Keratinocyte (primary cell): ENCODE data around the gene MAML2. TPM values are rescaled to one million over a fixed set of nuclear protein-coding genes. Genes with fewer than 3 reads are reported as not detected.
A peak's percentile ranks its signal among the peaks of the same experiment; 100 is the strongest.

Source experiments
- DNase-seq: peaks from one replicate; pipeline ENCODE4 v3.0.0-alpha.2; 2011; ENCODE audit warnings: low read depth, missing footprints, low spot score
- FAIRE-seq: peaks from 2 replicates; lab custom pipeline; 2011; peaks lifted over from hg19 to GRCh38; lab: Jason Lieb, UNC
- H2AFZ ChIP-seq: 2 replicates; pipeline ENCODE4 v1.6.0; 2012; ENCODE audit warnings: low read length, control low read depth, inconsistent platforms; ENCODE audit not compliant: control insufficient read depth
- H3K27ac ChIP-seq: 2 replicates; pipeline ENCODE4 v1.5.1; 2011; ENCODE audit warnings: low read length; ENCODE audit not compliant: control insufficient read depth, insufficient read depth
- H3K27me3 ChIP-seq: 3 replicates; pipeline ENCODE4 v1.6.0; 2011; ENCODE audit warnings: low read length; ENCODE audit not compliant: control insufficient read depth, insufficient read depth; ENCODE audit errors: extremely low read depth
- H3K36me3 ChIP-seq, 2 experiments: 2 replicates in 1 of 2; 3 replicates in 1 of 2; pipeline ENCODE4 v1.5.1; 2011; ENCODE audit warnings: low read length in 2 of 2, mild to moderate bottlenecking in 1 of 2; ENCODE audit not compliant: control insufficient read depth in 2 of 2, insufficient read depth in 2 of 2; ENCODE audit errors: extremely low read depth in 1 of 2
- H3K4me1 ChIP-seq: 3 replicates; pipeline ENCODE4 v1.5.1; 2011; ENCODE audit warnings: low read length; ENCODE audit not compliant: control insufficient read depth, insufficient read depth; ENCODE audit errors: extremely low read depth
- H3K4me2 ChIP-seq: 3 replicates; pipeline ENCODE4 v1.6.0; 2011; ENCODE audit warnings: low read depth, low read length; ENCODE audit not compliant: control insufficient read depth, insufficient read depth; ENCODE audit errors: extremely low read depth
- H3K4me3 ChIP-seq, 3 experiments: fragments of 200-600 bp in 1 of 3; sonication (generic) in 1 of 3; 2 replicates in 2 of 3; 3 replicates in 1 of 3; pipeline ENCODE4 v1.5.1; 2011 to 2016; ENCODE audit warnings: low read length in 3 of 3, mild to moderate bottlenecking in 3 of 3, control low read depth in 2 of 3, inconsistent platforms in 1 of 3, low read depth in 1 of 3, mixed read lengths in 1 of 3, mixed run types in 1 of 3, moderate library complexity in 1 of 3; ENCODE audit not compliant: control insufficient read depth in 2 of 3, insufficient read depth in 2 of 3; ENCODE audit errors: extremely low read depth in 1 of 3
- H3K79me2 ChIP-seq: 2 replicates; pipeline ENCODE4 v1.6.0; 2012; ENCODE audit warnings: low read length; ENCODE audit not compliant: control insufficient read depth, insufficient read depth
- H3K9ac ChIP-seq: 3 replicates; pipeline ENCODE4 v1.6.0; 2011; ENCODE audit warnings: low read length; ENCODE audit not compliant: control insufficient read depth, insufficient read depth; ENCODE audit errors: extremely low read depth
- H3K9me1 ChIP-seq: 3 replicates; pipeline ENCODE4 v1.6.0; 2011; ENCODE audit warnings: low read length; ENCODE audit not compliant: control insufficient read depth, insufficient read depth; ENCODE audit errors: extremely low read depth
- H3K9me3 ChIP-seq: 2 replicates; pipeline ENCODE4 v1.5.1; 2012; ENCODE audit warnings: low read depth, low read length; ENCODE audit not compliant: control insufficient read depth
- H4K20me1 ChIP-seq: 3 replicates; pipeline ENCODE4 v1.6.0; 2011; ENCODE audit warnings: low read length; ENCODE audit not compliant: control insufficient read depth, insufficient read depth; ENCODE audit errors: extremely low read depth
- CTCF ChIP-seq, 3 experiments: IDR thresholded peaks in 1 of 3; conservative IDR thresholded peaks in 1 of 3; optimal IDR thresholded peaks in 1 of 3; 2 replicates in 2 of 3; 3 replicates in 1 of 3; pipeline versions ENCODE3 to v1.5.1; 2011; ENCODE audit warnings: low read length in 3 of 3, mild to moderate bottlenecking in 3 of 3, moderate library complexity in 2 of 3, control low read depth in 1 of 3, inconsistent platforms in 1 of 3; ENCODE audit not compliant: insufficient read depth in 2 of 3; ENCODE audit errors: extremely low read depth in 1 of 3
- EZH2 ChIP-seq: IDR thresholded peaks from one replicate; pipeline ENCODE4 v1.6.1; 2012; ENCODE audit warnings: inconsistent platforms, mild to moderate bottlenecking, low read length, moderate library complexity
- dilution Hi-C: fragments of 300-500 bp; cut with MboI; formaldehyde crosslinking; loops from one replicate; pipeline ENCODE4 v1.7.0; 2020; ENCODE audit warnings: low sequenced_read_pairs; ENCODE audit not compliant: extremely low pct_ligation_motif_present
- polyA plus RNA-seq, 5 experiments: library from polyadenylated mRNA; depleted of rRNA in 3 of 5; stranded (reverse) in 3 of 5; stranded (forward) in 1 of 5; unstranded in 1 of 5; fragments of >200 nt; gene quantifications; 1 replicate in 1 of 5; 2 replicates in 3 of 5; 3 replicates in 1 of 5; pipeline versions ENCODE4 v1.2.1 to v1.2.3, GENCODE V29; 2011 to 2012; ENCODE audit warnings: missing spikeins in 2 of 5, low read depth in 1 of 5, low replicate concordance in 1 of 5

Gene MAML2
- polyA plus RNA-seq, 1 donor (not counting 4 experiments of a cell fraction or from before 2014, with no cell fraction given) = 4.2 TPM

- Histone ChIP-seq H3K79me2 (peaks cover 40% of the 10 kb centered on the region), H3K9me3 (no peaks in the 10 kb centered on the region), H3K9ac (peak overlapping the region; percentile 95), H2AFZ (peak overlapping the region; percentile 79), H3K4me1 (peaks cover 21% of the 10 kb centered on the region), H3K9me1 (peaks cover 2% of the 10 kb centered on the region), H3K4me3 (peak overlapping the region; percentile 78 to 97 (median 91)), H3K27me3 (no peaks in the 10 kb centered on the region), H4K20me1 (no peaks in the 10 kb centered on the region), H3K4me2 (peak overlapping the region; percentile 88), H3K27ac (peak overlapping the region; percentile 96), H3K36me3 (peaks cover 0 to 3% of the 10 kb centered on the region in 2 experiments)
- FAIRE-seq = no peak
- DNase-seq = no peak
- TF ChIP-seq CTCF (optimal IDR thresholded peaks at IDR 0.05 in 1 of 3, IDR thresholded peaks at IDR 0.05 in 1 of 3, conservative IDR thresholded peaks at IDR 0.05 in 1 of 3; ENCODE audit: extremely low read depth in 1 of 3, insufficient read depth in 2 of 3, low read length in 3 of 3) = no peak
- no peak for TF ChIP-seq EZH2
- dilution Hi-C loops = no loop called here
Observed at GRCh38 chr11:96388891-96389719, 46.1 kb upstream of the MAML2 start.

DNA sequence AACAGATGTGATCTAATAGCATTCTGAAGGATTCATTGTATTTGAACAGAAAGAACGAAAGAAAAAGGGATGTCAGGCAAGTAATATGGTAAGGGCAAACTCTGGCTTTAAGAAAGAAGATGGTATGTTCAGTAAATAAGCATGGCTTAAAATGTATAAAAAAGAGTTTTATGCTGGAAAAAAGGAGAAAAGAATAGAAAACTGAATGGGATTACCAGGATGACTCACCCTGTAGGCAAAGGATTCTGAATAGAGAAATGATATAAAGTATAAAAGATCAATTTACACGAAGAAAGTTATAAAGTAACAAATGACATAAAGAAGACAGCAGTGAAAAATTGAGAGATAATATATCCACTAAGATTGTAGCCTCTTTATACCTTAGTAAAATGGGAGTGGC, 42.2 kb upstream of the MAML2 start:
- Histone ChIP-seq H3K4me1 (peaks cover 12% of the 10 kb centered on the region), H3K27me3 (no peaks in the 10 kb centered on the region), H3K9ac (no peak overlapping the region), H2AFZ (no peak overlapping the region), H3K9me1 (no peaks in the 10 kb centered on the region), H3K4me3 (no peak overlapping the region), H3K79me2 (peaks cover 24% of the 10 kb centered on the region), H3K27ac (no peak overlapping the region), H3K9me3 (no peaks in the 10 kb centered on the region), H3K4me2 (no peak overlapping the region), H4K20me1 (no peaks in the 10 kb centered on the region), H3K36me3 (peaks cover 0 to 2% of the 10 kb centered on the region in 2 experiments)
- no peak for TF ChIP-seq EZH2
- TF ChIP-seq CTCF (optimal IDR thresholded peaks at IDR 0.05 in 1 of 3, IDR thresholded peaks at IDR 0.05 in 1 of 3, conservative IDR thresholded peaks at IDR 0.05 in 1 of 3; ENCODE audit: extremely low read depth in 1 of 3, insufficient read depth in 2 of 3, low read length in 3 of 3) = no peak
- DNase-seq (no peak), FAIRE-seq (no peak)
- dilution Hi-C loops = no loop called here
